Inferior parietal cortex (tissue), 1 donor: ENCODE measurements around the gene RASL12.
"Not testable (repeated sequence)": the region's sequence is repeated elsewhere in the genome, so short reads cannot be mapped to it uniquely, and the experiment has no call there.

Source experiments
- DNase-seq: peaks from one replicate; pipeline ENCODE4 v3.0.0-alpha.2; 2016; ENCODE audit errors: extremely low spot score

Gene RASL12

DNA sequence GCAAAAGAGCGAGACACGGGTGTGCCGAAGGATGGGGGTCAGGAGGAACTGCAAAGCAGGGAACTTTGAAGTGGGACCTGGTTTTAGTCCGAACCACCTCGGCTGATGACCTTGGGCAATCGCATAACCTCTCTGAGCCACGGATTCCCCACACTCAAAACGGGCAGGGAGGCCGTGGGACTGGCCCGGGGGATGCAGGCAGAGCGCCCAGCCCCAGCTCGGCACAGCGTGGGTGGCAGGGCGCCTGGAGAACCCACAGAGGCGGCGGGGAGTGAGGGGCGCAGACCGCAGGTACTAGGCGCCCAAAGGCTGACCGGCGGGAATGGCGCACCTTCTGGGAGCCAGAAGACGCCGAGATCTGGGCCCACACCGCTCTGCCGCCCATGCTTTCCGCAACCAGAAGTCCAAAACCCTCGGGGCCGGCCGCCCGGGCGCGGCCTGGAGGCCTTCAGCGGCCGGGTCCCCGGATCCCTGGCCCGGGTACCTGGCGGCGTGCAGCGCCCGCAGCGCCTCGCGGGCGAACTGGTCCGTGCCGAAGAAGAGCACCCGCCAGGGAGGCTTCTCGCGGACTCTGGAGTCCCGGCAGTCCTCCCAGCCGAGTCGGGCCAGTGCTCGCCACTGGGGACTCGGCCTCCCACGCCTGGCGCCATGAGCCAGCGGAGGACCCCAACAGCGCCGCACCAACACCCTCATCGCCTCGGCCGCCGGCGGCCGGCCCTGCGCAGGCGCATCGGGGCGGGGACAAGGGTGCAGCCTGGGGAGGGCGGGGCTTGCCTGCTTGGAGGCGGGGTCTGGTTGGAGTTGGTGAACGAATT lies 38.7 kb downstream of the RASL12 start, which contains the start of gene MTFMT:
Gene MTFMT, minus strand, starts transcription at position 719 of the 815 bp plus-strand sequence. Its CDS starts 26 bp downstream, at position 693.
- peak; percentile 85 for DNase-seq

DNA sequence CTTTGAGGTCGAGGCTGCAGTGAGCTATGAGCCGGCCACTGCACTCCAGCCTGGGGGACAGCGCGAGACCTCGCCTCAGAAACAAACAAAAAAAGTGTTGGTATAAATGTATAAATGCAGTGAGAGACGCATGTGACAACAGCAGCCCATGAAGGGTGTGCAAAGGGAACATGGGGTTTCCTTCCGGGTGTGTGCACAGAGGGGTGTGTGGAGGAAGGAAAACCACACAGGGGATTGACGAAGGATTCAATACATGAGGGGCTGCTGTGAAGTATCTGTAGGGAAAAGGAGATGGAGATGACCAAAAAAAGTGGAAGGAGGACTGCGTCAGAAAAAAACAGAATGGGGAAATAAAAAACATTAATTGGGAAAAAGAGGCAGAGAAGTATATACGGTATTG lies 39.5 kb downstream of the RASL12 start:
- DNase-seq, result no peak

DNA sequence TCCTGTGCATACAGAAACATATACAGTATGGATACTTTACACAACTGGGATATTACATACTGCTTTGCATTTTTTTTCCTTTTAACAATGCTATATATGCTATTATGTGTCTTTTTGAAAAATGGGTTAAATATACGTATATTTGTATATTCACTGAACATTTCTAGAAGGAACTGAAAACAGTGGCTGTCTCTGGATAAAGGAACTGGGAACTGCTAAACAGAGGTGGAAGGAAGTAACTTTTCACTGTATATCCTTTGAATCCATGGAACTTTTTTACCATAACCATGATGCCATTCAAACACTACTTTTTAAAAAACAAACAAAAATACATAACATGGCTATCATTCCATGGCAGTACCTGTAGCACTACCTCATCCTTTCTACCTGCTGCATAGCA lies 40.2 kb downstream of the RASL12 start:
- DNase-seq, result no peak

DNA sequence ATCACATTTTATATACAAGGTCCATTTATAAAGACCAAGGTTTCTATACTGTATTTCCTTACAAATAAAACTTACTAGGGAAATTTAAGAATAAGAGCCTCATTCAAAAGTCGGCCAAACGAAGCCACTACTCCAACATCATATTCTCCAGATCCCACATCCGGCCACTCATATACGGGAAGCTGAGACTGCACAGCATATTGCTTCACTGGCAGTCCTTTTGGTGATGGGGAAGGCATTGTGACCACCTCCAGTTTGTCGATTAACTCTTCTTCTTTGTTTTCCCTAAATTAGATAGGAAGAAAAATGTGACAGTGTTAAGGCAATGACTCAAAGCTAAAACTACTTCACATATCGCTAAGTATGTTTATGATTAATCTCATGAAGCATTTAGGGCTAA lies 41.0 kb downstream of the RASL12 start:
- DNase-seq, result no peak

DNA sequence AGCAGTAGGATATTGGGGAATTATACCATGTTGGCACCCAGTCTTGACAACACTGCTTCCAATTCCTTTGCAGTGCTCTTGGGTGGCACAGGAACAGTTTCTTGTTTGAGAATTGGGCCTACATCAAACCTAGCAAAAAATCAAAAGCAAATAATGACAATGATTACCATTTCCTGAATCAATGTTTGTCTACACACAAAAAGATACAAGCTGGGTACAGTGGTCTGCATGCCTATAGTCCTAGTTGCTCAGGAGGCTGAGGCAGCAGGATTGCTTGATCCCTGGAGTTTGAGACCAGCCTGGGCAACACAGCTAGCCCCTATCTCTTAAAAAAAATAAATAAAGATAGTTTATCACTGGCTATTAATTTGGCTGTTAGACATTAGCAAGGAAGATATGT lies 46.3 kb downstream of the RASL12 start:
- no peak for DNase-seq

DNA sequence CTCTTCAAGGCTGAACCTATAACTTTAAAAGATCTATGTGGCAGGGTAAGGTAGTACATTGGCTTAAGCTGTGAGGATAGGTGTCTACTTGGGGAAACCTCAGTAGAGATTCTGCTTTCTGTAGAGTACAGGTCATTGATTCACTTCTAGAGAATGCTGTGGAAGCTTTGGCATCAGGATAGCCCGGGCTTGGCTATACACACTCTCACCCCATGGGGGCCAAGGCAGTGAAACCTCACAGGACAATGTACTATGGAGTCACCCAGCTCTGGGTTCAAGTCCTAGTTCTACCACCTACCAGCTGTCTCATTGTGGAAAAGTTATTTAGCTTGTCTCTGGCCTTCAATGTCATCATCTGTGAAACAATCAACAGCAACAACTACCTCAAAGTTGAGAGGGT lies 47.4 kb downstream of the RASL12 start:
- DNase-seq, result no peak

DNA sequence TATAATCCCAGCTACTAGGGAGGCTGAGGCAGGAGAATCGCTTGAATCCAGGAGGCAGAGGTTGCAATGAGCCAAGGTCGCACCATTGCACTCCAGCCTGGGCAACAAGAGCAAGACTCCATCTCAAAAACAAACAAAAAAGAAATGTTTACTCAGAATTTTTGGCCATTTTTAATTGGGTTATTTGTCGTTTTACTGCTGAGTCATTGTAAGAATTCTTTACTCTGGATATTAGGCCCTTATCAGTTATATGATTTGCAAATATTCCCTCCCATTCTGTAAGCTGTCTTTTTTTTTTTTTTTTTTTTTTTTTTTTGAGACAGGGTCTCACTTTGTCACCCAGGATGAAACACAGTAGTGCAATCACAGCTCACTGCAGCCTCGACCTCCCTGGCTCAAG lies 56.6 kb downstream of the RASL12 start:
- DNase-seq, result not testable (repeated sequence)

DNA sequence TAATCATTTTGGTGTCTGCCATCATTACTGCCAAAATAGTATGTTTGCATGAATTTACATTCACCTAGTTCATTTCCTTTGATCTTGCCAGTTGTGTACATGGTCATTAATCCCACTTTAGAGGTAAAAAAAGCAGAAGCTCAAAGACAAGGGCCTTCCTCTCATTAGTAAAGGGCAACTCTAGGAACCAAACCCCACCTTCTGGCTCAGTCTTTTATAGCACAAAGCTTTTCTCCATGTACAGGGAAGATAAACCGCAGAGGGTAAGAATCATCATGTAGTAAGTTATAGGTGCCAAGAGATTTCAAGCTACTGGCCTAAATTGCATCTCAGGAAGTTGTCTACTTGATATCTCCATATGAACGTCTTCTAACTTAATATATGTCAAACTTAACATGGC lies 58.8 kb downstream of the RASL12 start:
- no peak for DNase-seq

DNA sequence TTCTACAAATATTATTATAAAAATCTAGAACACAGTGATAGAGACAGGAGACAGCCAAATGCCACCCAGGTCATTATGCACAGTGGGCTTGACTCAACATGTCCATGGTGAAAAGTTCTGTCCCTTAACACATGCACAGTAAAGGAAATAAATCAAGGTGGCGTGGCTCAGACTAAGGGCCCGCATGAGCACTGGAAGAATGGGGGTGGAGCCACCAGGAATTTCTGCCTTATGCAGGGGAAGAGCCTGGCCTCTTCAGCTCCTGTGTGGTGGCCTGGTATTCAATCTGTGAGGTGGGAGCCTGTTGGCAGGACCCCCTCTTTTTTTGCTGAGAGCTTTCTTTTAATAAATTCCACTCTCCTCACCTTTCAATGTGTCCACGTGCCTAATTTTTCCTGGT lies 60.9 kb downstream of the RASL12 start:
- no peak for DNase-seq

DNA sequence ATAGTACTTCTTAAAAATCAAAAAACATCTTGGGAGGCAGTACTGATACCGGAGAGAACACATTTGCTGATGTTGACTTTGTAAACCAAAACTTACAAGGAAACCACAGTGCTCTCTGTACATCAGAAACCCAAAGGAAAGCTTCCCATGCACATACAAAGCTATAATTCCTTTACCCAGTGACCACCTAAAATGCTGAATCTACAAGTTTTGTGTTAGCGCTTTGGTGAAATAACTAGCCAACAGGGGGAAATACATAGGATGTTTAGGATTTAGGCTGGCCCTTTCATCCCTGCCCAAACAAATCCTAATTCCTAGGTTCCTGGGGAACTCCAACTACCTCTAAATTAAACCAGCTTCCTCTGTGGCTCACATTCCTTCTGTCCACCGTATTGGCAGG lies 62.8 kb downstream of the RASL12 start:
- no peak for DNase-seq
